GM12891 (cell line): ENCODE results near the gene CATSPERB.
"Not testable (repeated sequence)": the region's sequence is repeated elsewhere in the genome, so short reads cannot be mapped to it uniquely, and the experiment has no call there.

Source experiments
- DNase-seq: peaks from one replicate; pipeline ENCODE4 v3.0.0; 2011; ENCODE audit warnings: low spot score; ENCODE audit not compliant: insufficient read length
- FAIRE-seq: peaks from 2 replicates; lab custom pipeline; 2011; peaks lifted over from hg19 to GRCh38; lab: Jason Lieb, UNC
- PAX5 ChIP-seq: IDR thresholded peaks from 2 replicates; pipeline ENCODE4 v1.6.1; 2011; ENCODE audit warnings: low read length, moderate library complexity, mild to moderate bottlenecking; ENCODE audit not compliant: insufficient read depth, severe bottlenecking
- POLR2A ChIP-seq: IDR thresholded peaks from 2 replicates; pipeline ENCODE4 v1.6.1; 2011; ENCODE audit warnings: low read depth, low read length, control low read depth
- POLR2AphosphoS5 ChIP-seq: IDR thresholded peaks from 2 replicates; pipeline ENCODE4 v1.6.1; 2011; ENCODE audit warnings: low read depth, low read length, control low read depth
- POU2F2 ChIP-seq: IDR thresholded peaks from 2 replicates; pipeline ENCODE4 v1.6.1; 2011; ENCODE audit warnings: low read depth, mild to moderate bottlenecking, control low read depth, low read length, moderate library complexity
- SPI1 ChIP-seq: IDR thresholded peaks from 2 replicates; pipeline ENCODE4 v1.6.1; 2011; ENCODE audit warnings: low read depth, low read length, control low read depth
- TAF1 ChIP-seq: IDR thresholded peaks from 2 replicates; pipeline ENCODE4 v1.6.1; 2011; ENCODE audit warnings: low read depth, low read length, control low read depth

Gene CATSPERB

DNA sequence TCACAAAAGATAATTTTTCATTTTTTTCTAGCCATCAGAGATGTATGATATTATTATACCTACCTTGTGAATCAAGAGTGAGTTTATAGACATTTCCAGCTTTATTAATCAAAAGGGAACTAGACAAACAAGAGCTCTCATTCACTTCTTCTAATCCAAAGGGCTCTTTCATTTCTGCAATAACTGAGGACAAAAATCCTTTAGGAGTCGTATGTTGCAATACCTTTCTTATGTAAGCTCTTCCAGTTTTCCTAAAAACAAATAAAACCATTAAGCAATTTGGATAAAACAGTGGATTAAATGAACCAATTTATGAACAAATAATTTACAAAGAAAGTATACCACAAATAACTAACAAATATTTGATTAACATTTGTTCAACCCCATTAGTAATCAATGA, 107.1 kb downstream of the CATSPERB start:
- TF ChIP-seq POLR2AphosphoS5, result no peak
- TF ChIP-seq POLR2A, result no peak
- TF ChIP-seq POU2F2, result no peak
- TF ChIP-seq SPI1, result no peak
- no peak for TF ChIP-seq TAF1
- TF ChIP-seq PAX5, result no peak
- FAIRE-seq (no peak), DNase-seq (no peak)

DNA sequence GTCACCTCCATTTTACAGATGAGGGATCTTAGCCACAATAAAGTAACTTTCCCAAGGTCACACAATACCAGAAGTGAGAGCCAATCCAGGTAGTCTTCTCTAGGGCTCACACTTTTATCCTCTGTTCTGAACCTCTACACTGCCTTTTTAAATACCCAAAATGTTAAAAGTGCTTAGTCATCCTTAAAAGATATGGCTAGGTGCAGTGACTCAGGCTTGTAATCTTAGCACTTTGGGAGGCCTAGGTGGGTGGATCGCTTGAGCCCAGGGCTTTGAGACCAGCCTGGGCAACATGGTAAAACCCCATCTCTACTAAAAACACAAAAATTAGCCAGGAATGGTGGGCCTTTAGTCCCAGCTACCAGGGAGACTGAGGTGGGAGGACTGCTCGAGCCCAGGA, 117.7 kb downstream of the CATSPERB start:
- no peak for FAIRE-seq
- no peak for TF ChIP-seq TAF1
- no peak for TF ChIP-seq POLR2A
- no peak for TF ChIP-seq POU2F2
- no peak for TF ChIP-seq SPI1
- no peak for TF ChIP-seq POLR2AphosphoS5
- TF ChIP-seq PAX5, result no peak
- no peak for DNase-seq

DNA sequence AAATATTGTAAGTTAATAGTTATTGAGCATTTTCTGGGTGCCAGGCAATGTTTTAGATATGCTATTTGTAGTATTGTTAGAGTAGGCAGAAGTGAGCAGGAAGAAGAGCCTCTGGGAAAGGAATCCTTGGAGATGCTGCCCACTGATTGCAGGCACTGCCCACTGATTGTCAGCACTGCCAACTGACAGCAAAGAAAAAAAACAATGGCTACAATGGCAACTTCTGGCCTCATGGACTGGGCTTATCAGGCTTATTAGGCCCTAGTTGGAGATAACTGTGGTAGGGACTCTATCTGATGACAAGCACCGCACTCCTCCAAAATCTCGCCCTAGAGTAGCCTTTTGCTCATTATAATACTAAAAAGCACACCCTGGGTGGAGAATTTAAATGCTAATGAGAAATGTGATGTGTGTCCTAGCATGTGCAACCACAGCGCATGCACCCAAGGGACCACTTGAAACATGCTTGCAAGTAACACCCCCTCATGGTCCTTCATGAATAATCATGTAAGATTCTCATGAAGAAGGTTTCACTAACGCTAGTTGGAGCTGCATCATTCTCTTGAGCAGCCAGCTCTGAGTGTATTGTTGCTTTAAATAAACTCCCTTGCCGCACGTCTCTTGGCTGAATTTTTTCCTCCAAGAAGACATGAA, 118.3 kb downstream of the CATSPERB start:
- FAIRE-seq (no peak), DNase-seq (no peak)
- TF ChIP-seq POLR2AphosphoS5 (no peak), SPI1 (no peak), TAF1 (no peak), POU2F2 (no peak), POLR2A (no peak), PAX5 (no peak)

DNA sequence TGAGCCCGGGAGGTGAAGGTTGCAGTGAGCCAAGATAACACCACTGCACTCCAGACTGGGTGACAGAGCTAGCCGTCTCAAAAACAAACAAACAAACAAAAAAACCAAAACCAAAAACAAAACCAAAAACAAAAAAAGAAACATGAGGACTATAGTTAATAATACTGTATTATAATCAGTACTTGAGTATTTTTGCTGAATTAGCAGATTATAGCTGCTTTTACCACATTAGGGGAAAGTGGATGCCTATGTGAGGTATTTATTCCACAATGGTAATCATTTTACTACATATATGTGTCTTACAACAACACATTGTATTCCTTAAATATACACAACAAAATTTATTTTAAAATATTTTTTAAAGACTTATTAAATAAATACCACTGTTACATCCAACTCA, 120.4 kb downstream of the CATSPERB start:
- TF ChIP-seq PAX5, result no peak
- TF ChIP-seq POLR2A, result no peak
- TF ChIP-seq TAF1, result no peak
- no peak for TF ChIP-seq POU2F2
- no peak for TF ChIP-seq POLR2AphosphoS5
- DNase-seq (no peak), FAIRE-seq (no peak)

DNA sequence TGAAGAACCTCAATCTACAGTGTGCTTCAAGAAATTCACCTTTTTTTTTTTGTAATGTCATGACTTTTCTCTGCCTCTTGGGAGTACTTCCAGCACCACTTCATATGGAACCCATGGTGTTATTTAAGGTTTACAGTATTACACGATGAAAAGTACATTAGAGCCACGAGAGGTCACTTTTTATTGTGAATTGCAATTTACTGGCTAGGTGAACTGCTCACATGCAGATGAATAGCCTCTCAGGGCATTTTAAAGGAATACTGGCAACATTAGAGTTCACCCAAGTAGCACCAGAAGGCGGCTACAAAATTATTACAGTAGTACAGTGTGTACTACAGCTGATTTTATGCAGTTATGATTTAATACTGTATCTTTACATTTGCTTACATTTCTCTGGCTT, 122.7 kb downstream of the CATSPERB start:
- FAIRE-seq (no peak), DNase-seq (no peak)
- TF ChIP-seq SPI1, result no peak
- no peak for TF ChIP-seq PAX5
- no peak for TF ChIP-seq TAF1
- TF ChIP-seq POLR2AphosphoS5, result no peak
- TF ChIP-seq POLR2A, result no peak
- TF ChIP-seq POU2F2, result no peak

DNA sequence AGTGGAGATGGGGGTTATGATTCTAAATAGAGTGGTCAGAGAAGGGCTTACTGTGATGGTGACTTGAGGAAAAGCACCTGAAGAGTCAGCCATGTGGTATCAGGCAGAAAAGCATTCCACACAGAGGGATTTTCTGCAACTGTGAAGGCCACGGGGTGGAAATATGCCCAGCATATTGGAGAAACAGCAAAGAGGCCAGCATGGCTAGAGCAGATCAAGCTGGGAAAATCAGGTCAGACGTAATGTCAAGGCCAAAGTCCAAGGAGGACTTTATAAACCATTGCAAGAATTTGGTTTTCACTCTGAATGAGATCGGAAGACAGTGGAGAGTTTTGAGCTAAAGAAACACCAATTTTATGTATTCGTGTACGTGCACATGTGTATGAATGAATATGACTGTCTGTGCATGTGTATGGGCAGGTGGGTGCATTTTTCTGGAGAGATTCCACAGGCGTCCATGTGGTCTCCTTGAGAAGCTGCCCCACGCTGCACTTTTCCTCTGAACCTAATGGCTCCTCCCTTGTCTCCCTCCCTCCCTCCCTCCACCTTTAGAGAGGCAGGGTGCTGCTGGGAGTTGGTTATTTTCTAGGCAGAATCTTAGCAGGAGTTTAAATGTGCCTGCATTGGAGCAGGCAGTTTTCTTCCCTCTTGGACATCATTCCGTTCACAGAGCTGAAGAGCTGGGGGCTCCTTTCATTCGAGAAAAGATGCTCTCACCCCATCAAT, 124.4 kb downstream of the CATSPERB start:
- DNase-seq (no peak), FAIRE-seq (no peak)
- TF ChIP-seq TAF1 (no peak), PAX5 (no peak), POLR2AphosphoS5 (no peak), POLR2A (no peak)

DNA sequence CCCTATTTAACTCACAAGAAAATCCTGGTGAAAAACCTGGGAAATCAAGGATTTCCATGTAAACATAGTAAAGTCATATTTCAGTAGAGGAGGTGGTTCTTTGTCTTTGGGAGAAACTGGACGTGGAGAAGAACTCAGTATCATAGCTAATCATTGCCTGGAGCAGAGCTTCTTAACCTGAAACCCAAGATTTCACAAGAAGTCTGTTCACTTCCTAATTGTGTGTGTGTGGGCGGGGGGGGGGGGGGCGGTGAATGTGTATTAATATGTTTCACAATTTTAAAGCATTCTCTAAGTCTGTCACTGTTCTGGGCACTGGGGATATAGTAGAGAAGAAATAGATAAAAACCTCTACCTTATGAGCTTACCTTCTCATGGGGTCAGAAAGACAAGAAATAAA, 125.0 kb downstream of the CATSPERB start:
- FAIRE-seq, result no peak
- no peak for TF ChIP-seq POLR2AphosphoS5
- no peak for TF ChIP-seq POLR2A
- TF ChIP-seq SPI1, result no peak
- no peak for TF ChIP-seq POU2F2
- TF ChIP-seq PAX5, result no peak
- no peak for DNase-seq

DNA sequence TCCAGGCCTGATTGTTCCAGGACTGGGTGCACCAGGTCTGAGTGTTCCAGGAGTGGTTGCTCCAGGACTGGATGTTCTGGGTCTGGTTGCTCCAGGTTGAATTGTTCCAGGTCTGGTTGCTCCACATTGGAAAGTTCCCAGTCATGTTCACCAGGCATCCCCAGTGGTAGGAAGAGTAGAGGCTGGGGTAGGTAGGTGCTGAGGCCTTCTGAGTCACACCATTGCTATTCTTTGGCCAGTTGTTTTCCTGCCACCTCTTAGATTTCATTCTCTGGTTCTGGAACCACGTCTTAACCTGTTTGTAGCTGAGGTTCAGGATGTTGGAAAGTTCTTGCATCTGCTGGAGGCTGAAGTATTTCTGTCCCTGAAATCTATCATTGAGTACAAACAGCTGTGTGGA, 127.3 kb downstream of the CATSPERB start:
- not testable (repeated sequence) for FAIRE-seq, DNase-seq

DNA sequence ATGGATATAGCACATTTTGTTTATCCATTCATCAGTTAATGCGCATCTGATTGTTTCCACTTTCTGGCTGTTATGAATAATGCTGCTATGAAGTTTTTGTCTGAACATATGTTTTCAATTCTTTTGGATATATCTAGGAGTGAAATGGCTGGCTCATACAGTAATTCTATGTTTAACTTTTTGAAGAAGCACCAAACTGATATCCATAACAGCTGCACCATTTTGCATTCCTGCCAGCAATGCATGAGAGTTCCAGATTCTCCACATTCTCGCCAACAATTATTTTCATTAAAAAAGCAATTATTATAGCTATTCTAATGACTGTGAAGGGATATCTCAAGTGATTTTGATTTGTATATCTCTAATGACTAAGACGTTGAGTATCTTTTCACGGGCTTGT, 131.9 kb downstream of the CATSPERB start:
- TF ChIP-seq PAX5, result no peak
- no peak for TF ChIP-seq POLR2AphosphoS5
- no peak for TF ChIP-seq POLR2A
- TF ChIP-seq POU2F2, result no peak
- TF ChIP-seq SPI1, result no peak
- TF ChIP-seq TAF1, result no peak
- DNase-seq, result no peak
- FAIRE-seq, result no peak

DNA sequence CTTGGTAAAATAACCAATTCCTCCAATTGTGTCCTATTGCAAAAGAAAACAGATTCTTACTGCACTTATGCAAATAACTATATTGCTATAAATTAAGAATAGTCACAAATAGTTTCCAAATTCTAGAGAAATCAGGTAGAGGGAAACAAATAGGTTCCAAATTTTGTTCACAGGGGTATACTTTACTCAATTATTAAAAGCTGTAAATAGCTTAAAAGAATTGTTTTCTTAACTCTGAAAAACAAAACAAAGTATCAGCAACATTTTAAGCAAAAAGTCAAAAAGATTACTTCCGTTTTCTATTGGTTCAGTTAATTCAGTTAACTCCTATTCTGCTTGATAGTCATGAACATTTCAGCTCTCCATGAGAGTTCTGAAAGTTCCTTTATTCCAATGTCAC, 136.2 kb downstream of the CATSPERB start:
- TF ChIP-seq POLR2AphosphoS5 (no peak), PAX5 (no peak), POU2F2 (no peak)
- no peak for DNase-seq
- no peak for FAIRE-seq

DNA sequence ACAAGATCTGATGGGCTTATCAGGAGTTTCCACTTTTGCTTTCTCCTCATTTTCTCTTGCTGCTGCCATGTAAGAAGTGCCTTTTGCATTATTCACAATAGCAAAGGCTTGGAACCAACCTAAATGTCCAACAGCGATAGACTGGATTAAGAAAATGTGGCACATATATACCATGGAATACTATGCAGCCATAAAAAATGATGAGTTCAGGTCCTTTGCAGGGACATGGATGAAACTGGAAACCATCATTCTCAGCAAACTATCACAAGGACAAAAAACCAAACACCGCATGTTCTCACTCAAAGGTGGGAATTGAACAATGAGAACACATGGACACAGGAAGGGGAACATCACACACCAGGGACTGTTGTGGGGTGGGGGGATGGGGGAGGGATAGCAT, 137.9 kb downstream of the CATSPERB start:
- DNase-seq, FAIRE-seq: not testable (repeated sequence)
